ENCODE results near the gene NDUFA11. TPM values are rescaled to one million over a fixed set of nuclear protein-coding genes. Genes with fewer than 3 reads are reported as not detected.

The NDUFA11 gene
- polyA plus RNA-seq (2011; rRNA removed) (242 and 351 TPM in 2 replicates), polyA minus RNA-seq (2011; rRNA and poly(A)+ RNA removed) (25.9 and 41.6 TPM in 2 replicates)

- Histone ChIP-seq H3K27me3 (ENCODE audit: control insufficient read depth, insufficient read depth, low read length) (no peaks in the 10 kb centered on the region), H3K4me3 (ENCODE audit: low read depth, low read length) (peak within 1 kb of the TSS; percentile 100), H3K36me3 (ENCODE audit: control insufficient read depth, insufficient read depth, low read length) (peaks cover 5% of the 10 kb centered on the region)
- TF ChIP-seq, protein P1, sequence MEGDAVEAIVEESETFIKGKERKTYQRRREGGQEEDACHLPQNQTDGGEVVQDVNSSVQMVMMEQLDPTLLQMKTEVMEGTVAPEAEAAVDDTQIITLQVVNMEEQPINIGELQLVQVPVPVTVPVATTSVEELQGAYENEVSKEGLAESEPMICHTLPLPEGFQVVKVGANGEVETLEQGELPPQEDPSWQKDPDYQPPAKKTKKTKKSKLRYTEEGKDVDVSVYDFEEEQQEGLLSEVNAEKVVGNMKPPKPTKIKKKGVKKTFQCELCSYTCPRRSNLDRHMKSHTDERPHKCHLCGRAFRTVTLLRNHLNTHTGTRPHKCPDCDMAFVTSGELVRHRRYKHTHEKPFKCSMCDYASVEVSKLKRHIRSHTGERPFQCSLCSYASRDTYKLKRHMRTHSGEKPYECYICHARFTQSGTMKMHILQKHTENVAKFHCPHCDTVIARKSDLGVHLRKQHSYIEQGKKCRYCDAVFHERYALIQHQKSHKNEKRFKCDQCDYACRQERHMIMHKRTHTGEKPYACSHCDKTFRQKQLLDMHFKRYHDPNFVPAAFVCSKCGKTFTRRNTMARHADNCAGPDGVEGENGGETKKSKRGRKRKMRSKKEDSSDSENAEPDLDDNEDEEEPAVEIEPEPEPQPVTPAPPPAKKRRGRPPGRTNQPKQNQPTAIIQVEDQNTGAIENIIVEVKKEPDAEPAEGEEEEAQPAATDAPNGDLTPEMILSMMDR (IDR thresholded peaks at IDR 0.05; ENCODE audit: insufficient read depth, low read depth, low read length), result no peak
- no peak for DNase-seq (ENCODE audit: low read depth)
- ChIA-PET POLR2A (interaction anchor here (0.6 to 1.0 kb wide), 2 partner anchors 33 to 76 kb away, joined by 3 read pairs; no protein-coding TSS in a partner anchor), CTCF (interaction anchor here (1.2 to 5.3 kb wide), 5 partner anchors 12 to 119 kb away, joined by 3 to 40 read pairs (median 7); no protein-coding TSS in a partner anchor)
Measured at GRCh38 chr19:5903624-5904351, at the start of gene NDUFA11. Gene NDUFA11, minus strand, starts transcription at chr19:5903790. Its CDS starts 82 bp downstream, at chr19:5903708.

- Histone ChIP-seq H3K4me3 (ENCODE audit: low read depth, low read length) (no peak overlapping the region), H3K36me3 (ENCODE audit: control insufficient read depth, insufficient read depth, low read length) (peaks cover 10% of the 10 kb centered on the region), H3K27me3 (ENCODE audit: control insufficient read depth, insufficient read depth, low read length) (no peaks in the 10 kb centered on the region)
- DNase-seq (ENCODE audit: low read depth), result no peak
- POLR2A ChIA-PET, result interaction anchor here (0.6 kb wide), 1 partner anchor 8 kb away, joined by 3 read pairs; no protein-coding TSS in a partner anchor
- CTCF ChIA-PET, result interaction anchor here (1.5 to 12.1 kb wide), 2 partner anchors 10 to 14 kb away, joined by 3 to 78 read pairs; no protein-coding TSS in a partner anchor
- TF ChIP-seq, protein P1 (IDR thresholded peaks at IDR 0.05; ENCODE audit: insufficient read depth, low read depth, low read length), result no peak
Measured at GRCh38 chr19:5953030-5953589, 49.5 kb upstream of the NDUFA11 start.

GRCh38 chr19:5952193-5953029 lies 48.8 kb upstream of the NDUFA11 start:
- DNase-seq (ENCODE audit: low read depth), result no peak
- Histone ChIP-seq H3K36me3 (ENCODE audit: control insufficient read depth, insufficient read depth, low read length) (peaks cover 10% of the 10 kb centered on the region), H3K27me3 (ENCODE audit: control insufficient read depth, insufficient read depth, low read length) (no peaks in the 10 kb centered on the region), H3K4me3 (ENCODE audit: low read depth, low read length) (no peak overlapping the region)
- ChIA-PET CTCF (interaction anchor here (0.6 to 12.1 kb wide), 5 partner anchors 9 to 35 kb away, joined by 3 to 78 read pairs (median 3); no protein-coding TSS in a partner anchor), POLR2A (no interaction called here)
- TF ChIP-seq, protein P1 (IDR thresholded peaks at IDR 0.05; ENCODE audit: insufficient read depth, low read depth, low read length), result no peak

GRCh38 chr19:5951338-5951861 lies 47.8 kb upstream of the NDUFA11 start:
- ChIA-PET CTCF (interaction anchor here (1.1 to 12.1 kb wide), 4 partner anchors 8 to 35 kb away, joined by 3 to 78 read pairs (median 4); no protein-coding TSS in a partner anchor), POLR2A (no interaction called here)
- TF ChIP-seq, protein P1 (IDR thresholded peaks at IDR 0.05; ENCODE audit: insufficient read depth, low read depth, low read length), result no peak
- Histone ChIP-seq H3K36me3 (ENCODE audit: control insufficient read depth, insufficient read depth, low read length) (peaks cover 9% of the 10 kb centered on the region), H3K27me3 (ENCODE audit: control insufficient read depth, insufficient read depth, low read length) (no peaks in the 10 kb centered on the region), H3K4me3 (ENCODE audit: low read depth, low read length) (no peak overlapping the region)
- DNase-seq (ENCODE audit: low read depth), result no peak
